Activated naive CD8-positive, alpha-beta T cell treated with anti-CD3 and anti-CD28 coated beads, Interleukin-2, amount 50 U/mL, for 16 hours (primary cell): ENCODE measurements around the gene WDR6.
A peak's percentile ranks its signal among the peaks of the same experiment; 100 is the strongest.

Experiments
- DNase-seq: peaks from one replicate; pipeline ENCODE4 v3.0.0-alpha.2; 2020; ENCODE audit warnings: low read depth, low spot score

The WDR6 gene

GRCh38 chr3:49027634-49028033, 20.4 kb downstream of the WDR6 start:
- DNase-seq: no peak

- DNase-seq: no peak
Observed at GRCh38 chr3:49028298-49028672, 21.1 kb downstream of the WDR6 start.

GRCh38 chr3:49028673-49029562, 21.7 kb downstream of the WDR6 start, which contains the start of gene IMPDH2:
Gene IMPDH2, minus strand, starts transcription at chr3:49029398. Its CDS starts 48 bp downstream, at chr3:49029350.
- peak; percentile 84 for DNase-seq

GRCh38 chr3:49029563-49029884, 22.3 kb downstream of the WDR6 start:
- no peak for DNase-seq

GRCh38 chr3:49030321-49030720, 23.1 kb downstream of the WDR6 start:
- no peak for DNase-seq

- DNase-seq: no peak
Observed at GRCh38 chr3:49032646-49033304, 25.6 kb downstream of the WDR6 start.

GRCh38 chr3:49034650-49035049, 27.5 kb downstream of the WDR6 start:
- DNase-seq: no peak

GRCh38 chr3:49035281-49035680, 28.1 kb downstream of the WDR6 start:
- DNase-seq: no peak

GRCh38 chr3:49053543-49053942, 46.4 kb downstream of the WDR6 start:
- DNase-seq: no peak

- no peak for DNase-seq
Observed at GRCh38 chr3:49054344-49054862, 47.2 kb downstream of the WDR6 start.

- DNase-seq: no peak
Observed at GRCh38 chr3:49057268-49057667, 50.1 kb downstream of the WDR6 start.

- no peak for DNase-seq
Observed at GRCh38 chr3:49058011-49058410, 50.8 kb downstream of the WDR6 start.
